Epithelial cell of esophagus (primary cell): ENCODE data around the gene MUC5AC.
"Not testable (repeated sequence)": the region's sequence is repeated elsewhere in the genome, so short reads cannot be mapped to it uniquely, and the experiment has no call there.

Source experiments
- DNase-seq: peaks from one replicate; pipeline ENCODE4 v3.0.0; 2010; ENCODE audit warnings: low read depth
- H3K4me3 ChIP-seq: 2 replicates; pipeline ENCODE4 v1.5.1; 2011; ENCODE audit warnings: mild to moderate bottlenecking, low read length, control low read depth
- CTCF ChIP-seq: IDR thresholded peaks from 2 replicates; pipeline ENCODE4 v1.5.1; 2011; ENCODE audit warnings: low read depth, mild to moderate bottlenecking, low read length, control low read depth, inconsistent platforms; ENCODE audit not compliant: insufficient read depth; ENCODE audit errors: missing control alignments

MUC5AC gene

DNA sequence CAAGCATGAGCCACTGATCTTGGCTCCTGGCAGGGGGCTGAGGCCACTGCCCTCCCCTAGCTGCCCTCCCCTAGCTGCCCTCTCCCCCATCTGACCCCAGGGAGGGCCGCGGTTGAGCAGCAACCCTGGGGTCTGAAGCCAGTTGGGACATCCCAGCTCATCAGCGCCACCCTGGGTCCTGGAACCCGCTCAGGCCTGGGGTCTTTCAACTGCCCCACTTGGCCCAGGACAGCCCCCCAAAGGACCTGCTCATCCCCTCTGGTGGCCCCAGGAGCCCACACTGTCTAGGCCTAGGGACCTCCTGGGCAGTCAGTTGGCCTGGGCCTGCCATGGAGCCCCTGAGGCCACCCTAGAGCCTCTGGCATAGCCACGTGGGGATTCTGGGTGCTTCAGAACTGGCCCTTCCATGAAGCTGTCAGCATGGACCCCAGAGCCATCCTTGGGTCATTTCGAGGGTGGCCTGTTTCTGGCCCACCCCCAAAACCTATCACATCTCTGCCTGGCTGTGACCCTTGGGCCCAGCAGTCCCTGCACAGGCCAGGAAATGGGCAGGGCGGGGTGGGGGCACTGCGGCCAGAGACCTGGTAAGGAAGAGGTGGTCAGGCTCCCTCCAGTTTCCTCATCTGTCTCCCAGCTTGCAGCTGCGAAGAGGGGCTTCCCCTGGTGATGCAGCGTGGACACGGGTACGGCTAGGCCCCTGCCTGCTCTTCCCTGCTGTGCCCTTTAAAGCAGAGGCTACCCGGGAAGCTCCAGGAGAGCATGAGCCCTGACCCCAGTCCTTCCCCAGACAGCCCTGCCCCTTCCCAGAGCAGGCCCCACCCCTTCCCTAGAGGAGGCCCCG lies 45.2 kb upstream of the MUC5AC start:
- no peak for DNase-seq
- no peak overlapping the region for H3K4me3 ChIP-seq
- TF ChIP-seq CTCF = no peak

DNA sequence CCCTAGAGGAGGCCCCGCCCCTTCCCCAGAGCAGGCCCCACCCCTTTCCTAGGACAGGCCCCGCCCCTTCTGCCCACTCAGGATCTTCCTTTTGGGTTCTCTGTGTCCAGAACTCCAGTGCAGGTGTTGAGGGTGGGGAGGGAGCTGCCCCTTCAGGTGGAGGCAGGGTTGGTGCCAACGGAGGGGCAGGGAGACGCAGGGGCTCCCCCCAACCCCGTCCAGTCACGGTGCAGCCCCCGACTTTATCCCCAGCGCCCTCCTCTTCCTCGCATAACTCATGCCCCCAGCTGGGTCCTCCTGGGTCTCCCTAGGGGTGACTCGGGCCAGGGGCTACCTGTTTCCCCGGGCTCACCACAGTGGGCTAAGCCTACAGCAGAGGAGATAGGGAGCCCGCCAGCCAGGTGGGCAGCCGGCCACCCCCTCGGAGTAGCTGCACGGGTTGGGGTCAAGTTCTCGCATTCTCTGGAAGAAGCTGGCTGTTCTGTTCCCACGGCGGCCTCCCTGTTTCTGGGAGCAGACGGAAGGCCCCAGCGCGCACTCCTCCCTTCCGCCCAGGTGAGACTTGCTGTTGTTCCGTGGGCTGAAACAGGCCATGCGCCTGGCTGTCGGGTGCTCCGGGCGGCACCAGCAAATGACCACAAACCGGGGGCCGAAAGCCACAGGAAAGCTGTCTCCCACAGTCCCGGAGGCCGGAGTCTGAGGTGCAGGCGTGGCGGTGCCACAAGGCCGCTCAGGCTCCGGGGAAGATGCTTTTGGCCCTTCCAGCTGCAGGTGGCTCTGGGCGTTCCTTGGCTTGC lies 44.1 kb upstream of the MUC5AC start:
- no peak overlapping the region for H3K4me3 ChIP-seq
- TF ChIP-seq CTCF = no peak
- DNase-seq = no peak

GRCh38 chr11:1115292-1115691 lies 42.5 kb upstream of the MUC5AC start:
- not testable (repeated sequence) for DNase-seq, H3K4me3 ChIP-seq

DNA sequence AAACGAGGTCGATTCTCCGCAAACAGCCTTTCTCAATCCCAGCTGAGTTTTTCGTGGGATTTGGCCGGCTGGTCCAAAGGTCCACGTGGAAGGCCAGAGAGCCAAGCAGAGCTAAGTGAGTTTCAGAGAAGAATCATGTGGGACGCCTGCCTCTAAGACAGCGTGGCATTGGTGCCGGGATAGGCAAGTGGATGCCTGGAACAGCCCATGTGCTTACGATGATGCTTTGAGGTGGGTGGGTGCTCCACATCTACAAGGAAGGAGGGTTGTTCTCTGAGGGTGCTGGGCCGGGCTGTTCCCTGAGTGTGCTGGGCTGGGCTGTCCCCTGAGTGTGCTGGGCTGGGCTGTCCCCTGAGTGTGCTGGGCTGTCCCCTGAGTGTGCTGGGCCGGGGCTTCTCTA lies 41.6 kb upstream of the MUC5AC start:
- no peak for DNase-seq
- no peak overlapping the region for H3K4me3 ChIP-seq
- no peak for TF ChIP-seq CTCF

- no peak for DNase-seq
- no peak for TF ChIP-seq CTCF
- H3K4me3 ChIP-seq = no peak overlapping the region
Observed at GRCh38 chr11:1116666-1117390, 40.9 kb upstream of the MUC5AC start.

DNA sequence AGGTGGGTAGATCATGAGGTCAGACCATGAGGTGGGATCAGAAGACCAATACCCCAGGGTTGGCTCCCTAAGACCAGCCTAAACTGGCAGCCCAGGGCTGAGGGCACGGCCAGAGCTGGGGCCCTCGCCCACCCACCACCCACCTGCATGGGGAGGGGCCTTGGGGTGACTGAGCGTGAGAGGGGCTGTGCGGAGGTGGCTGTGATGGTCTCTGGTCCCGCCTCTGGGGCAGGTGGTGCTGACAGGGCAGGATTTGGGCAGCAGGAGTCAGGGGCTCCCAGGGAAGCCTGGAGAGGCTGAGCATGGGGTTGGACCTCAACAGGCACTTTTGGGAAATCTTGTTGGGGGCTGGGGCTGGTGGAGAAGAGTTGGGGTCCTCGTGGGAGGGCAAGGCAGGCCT lies 39.8 kb upstream of the MUC5AC start:
- no peak overlapping the region for H3K4me3 ChIP-seq
- no peak for TF ChIP-seq CTCF
- no peak for DNase-seq

DNA sequence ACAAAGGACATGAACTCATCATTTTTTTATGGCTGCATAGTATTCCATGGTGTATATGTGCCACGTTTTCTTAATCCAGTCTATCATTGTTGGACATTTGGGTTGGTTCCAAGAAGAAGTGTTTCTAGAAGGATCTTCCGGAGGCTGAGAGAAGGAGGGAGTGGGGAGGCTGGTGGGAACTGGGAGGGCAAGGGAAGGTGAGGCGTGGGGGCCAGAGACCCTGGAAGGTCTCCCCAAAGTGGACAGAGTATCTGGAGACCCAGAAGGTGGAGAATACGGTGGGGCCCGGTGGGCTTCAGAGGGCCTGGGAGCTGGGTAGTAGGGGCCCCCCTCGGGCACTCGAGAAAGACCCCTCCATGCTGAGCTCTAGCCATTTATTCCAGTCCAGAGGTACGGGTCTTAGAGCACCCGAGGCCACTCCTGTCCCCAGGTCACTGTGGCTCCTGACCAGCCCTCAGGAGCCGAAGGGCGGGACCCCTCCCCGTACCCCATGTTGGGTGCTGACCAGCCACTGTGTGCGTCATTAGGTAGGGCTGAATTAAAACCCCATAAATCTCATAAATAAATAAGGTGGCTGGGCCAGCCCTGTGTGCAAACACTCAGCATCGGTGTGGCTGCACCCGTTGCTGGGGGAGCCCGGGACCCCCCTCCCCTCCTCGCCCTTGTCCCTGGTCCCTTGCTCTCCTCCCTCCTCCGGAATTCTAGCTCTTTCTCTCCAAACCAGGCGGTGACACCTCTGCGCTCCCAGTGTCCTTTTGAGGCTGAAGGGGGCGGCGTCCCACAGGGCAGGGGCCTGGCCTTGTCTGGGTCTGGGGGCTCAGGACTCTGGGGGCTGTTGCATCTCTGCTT lies 38.8 kb upstream of the MUC5AC start:
- TF ChIP-seq CTCF = no peak
- no peak overlapping the region for H3K4me3 ChIP-seq

More for the DNA sequence above, 38.8 kb upstream of the MUC5AC start:
- no peak for DNase-seq
